Central memory CD8-positive, alpha-beta T cell (primary cell): ENCODE data around the gene SLC50A1.

Experiments
- ATAC-seq: fragments of 150-1000 bp; cut with Tn5 transposase; replicated peaks from 2 replicates; pipeline ENCODE4 v1.10.0; 2022; ENCODE audit warnings: mild to moderate bottlenecking, moderate FRiP score, moderate number of reproducible peaks; ENCODE audit not compliant: poor library complexity, severe bottlenecking; ENCODE audit errors: extremely low read depth
- DNase-seq, 2 donors: peaks; one replicate each; pipeline ENCODE4 v3.0.0; 2021; ENCODE audit warnings: low spot score in 2 of 2
- H3K27ac Mint-ChIP-seq: one replicate; pipeline ENCODE4 v1.8.0; 2022; ENCODE audit warnings: low read depth, mild to moderate bottlenecking, moderate library complexity, mixed read lengths
- H3K27me3 Mint-ChIP-seq: one replicate; pipeline ENCODE4 v1.8.0; 2022; ENCODE audit warnings: mixed read lengths
- H3K36me3 Mint-ChIP-seq: one replicate; pipeline ENCODE4 v1.8.0; 2022; ENCODE audit warnings: mild to moderate bottlenecking, moderate library complexity, mixed read lengths; ENCODE audit not compliant: insufficient read depth
- H3K4me1 Mint-ChIP-seq: one replicate; pipeline ENCODE4 v1.8.0; 2022; ENCODE audit warnings: mixed read lengths
- H3K4me3 Mint-ChIP-seq: one replicate; pipeline ENCODE4 v1.8.0; 2022; ENCODE audit warnings: mild to moderate bottlenecking, moderate library complexity, mixed read lengths
- H3K9me3 Mint-ChIP-seq: one replicate; pipeline ENCODE4 v1.8.0; 2022; ENCODE audit warnings: mixed read lengths

Gene SLC50A1

DNA sequence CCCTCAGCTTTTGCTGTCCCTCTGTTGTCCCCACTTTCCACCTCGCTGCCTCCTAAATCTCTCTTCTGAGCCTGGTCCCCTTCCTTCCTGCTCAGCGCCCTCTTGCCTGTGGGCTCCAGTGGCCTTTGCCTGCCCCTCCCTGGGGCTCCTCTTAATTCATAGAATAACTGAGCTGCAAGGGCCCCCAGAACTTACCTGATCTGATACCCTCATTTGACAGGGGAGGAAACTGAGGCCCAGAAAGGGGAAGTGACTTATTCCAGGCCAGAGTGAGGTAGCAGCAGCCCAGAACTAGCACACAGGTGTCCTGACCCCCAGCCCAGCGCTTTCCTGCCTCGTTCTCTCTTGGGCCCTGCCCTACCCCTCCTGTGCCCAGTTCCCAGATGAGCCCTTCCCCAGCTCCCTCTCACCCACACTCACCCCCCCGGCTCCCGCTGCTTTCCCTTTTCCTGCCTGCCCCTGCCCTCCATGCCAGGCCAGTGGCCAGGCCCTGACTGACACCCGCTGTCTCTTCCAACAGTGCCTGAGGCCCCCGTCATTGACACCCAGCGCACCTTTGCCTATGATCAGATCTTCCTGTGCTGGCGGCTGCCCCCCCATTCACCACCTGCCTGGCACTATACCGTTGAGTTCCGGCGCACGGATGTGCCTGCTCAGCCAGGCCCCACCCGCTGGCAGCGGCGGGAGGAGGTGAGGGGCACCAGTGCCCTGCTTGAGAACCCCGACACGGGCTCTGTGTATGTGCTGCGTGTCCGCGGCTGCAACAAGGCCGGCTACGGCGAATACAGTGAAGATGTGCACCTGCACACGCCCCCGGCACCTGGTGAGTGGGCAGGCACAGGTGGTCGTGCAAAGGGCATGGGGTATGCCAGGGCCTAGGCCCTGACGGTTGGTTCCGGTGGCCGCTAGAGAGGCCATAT lies 43.7 kb downstream of the SLC50A1 start:
- no peaks in the 10 kb centered on the region for H3K9me3 Mint-ChIP-seq
- no peak overlapping the region for H3K4me3 Mint-ChIP-seq
- ATAC-seq (no peak), DNase-seq (no peak)
- no peak overlapping the region for H3K27ac Mint-ChIP-seq
- peaks cover 17% of the 10 kb centered on the region for H3K36me3 Mint-ChIP-seq
- no peaks in the 10 kb centered on the region for H3K27me3 Mint-ChIP-seq
- H3K4me1 Mint-ChIP-seq: peaks cover 19% of the 10 kb centered on the region

- Mint-ChIP-seq H3K36me3 (peaks cover 16% of the 10 kb centered on the region), H3K4me3 (no peak overlapping the region), H3K27me3 (no peaks in the 10 kb centered on the region), H3K27ac (no peak overlapping the region), H3K9me3 (no peaks in the 10 kb centered on the region), H3K4me1 (peaks cover 12% of the 10 kb centered on the region)
- DNase-seq (no peak), ATAC-seq (no peak)
Observed at GRCh38 chr1:155181371-155182051, 45.9 kb downstream of the SLC50A1 start.

- Mint-ChIP-seq H3K4me3 (no peak overlapping the region), H3K27ac (no peak overlapping the region), H3K36me3 (peaks cover 15% of the 10 kb centered on the region), H3K27me3 (no peaks in the 10 kb centered on the region), H3K4me1 (peaks cover 6% of the 10 kb centered on the region), H3K9me3 (no peaks in the 10 kb centered on the region)
- ATAC-seq (no peak), DNase-seq (no peak)
Observed at GRCh38 chr1:155182052-155182550, 46.4 kb downstream of the SLC50A1 start.

DNA sequence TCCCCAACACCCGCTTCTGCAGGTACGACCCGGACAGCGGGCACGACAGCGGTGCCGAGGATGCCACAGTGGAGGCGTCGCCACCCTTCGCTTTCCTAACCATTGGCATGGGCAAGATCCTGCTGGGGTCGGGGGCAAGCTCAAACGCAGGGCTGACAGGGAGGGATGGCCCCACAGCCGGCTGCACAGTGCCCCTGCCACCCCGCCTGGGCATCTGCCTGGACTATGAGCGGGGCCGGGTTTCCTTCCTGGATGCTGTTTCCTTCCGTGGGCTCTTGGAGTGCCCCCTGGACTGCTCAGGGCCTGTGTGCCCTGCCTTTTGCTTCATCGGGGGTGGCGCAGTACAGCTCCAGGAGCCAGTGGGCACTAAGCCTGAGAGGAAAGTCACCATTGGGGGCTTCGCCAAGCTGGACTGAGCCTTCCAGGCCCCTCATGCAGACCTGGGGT lies 48.1 kb downstream of the SLC50A1 start:
- Mint-ChIP-seq H3K9me3 (no peaks in the 10 kb centered on the region), H3K4me3 (no peak overlapping the region), H3K27ac (no peak overlapping the region), H3K4me1 (peaks cover 12% of the 10 kb centered on the region), H3K36me3 (peaks cover 14% of the 10 kb centered on the region), H3K27me3 (no peaks in the 10 kb centered on the region)
- DNase-seq: no peak
- no peak for ATAC-seq

DNA sequence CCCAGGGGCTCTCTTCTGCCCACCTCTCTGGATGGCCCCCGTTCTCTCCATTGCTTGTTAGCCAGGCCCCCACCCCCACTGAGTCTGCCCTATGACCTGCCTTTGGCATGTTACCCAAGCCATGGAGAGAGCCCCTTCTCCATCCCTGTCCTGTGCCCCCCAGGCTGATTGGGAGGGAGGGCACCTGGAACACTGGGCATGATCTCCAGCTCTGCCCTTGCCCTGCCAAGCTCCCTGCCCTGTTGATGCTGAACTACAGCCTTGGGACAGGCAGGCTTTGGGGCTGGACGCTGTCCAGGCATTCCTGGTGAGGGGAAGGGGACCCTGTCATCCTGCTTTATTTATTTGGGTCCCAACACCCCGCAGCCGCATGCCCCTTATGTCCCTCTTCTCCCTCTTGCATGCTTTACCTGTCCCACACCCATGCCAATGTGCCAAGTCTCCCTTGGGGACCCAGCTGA lies 48.7 kb downstream of the SLC50A1 start:
- Mint-ChIP-seq H3K4me1 (peaks cover 12% of the 10 kb centered on the region), H3K4me3 (no peak overlapping the region), H3K36me3 (peaks cover 10% of the 10 kb centered on the region), H3K27ac (no peak overlapping the region), H3K9me3 (no peaks in the 10 kb centered on the region), H3K27me3 (no peaks in the 10 kb centered on the region)
- DNase-seq (no peak), ATAC-seq (no peak)

DNA sequence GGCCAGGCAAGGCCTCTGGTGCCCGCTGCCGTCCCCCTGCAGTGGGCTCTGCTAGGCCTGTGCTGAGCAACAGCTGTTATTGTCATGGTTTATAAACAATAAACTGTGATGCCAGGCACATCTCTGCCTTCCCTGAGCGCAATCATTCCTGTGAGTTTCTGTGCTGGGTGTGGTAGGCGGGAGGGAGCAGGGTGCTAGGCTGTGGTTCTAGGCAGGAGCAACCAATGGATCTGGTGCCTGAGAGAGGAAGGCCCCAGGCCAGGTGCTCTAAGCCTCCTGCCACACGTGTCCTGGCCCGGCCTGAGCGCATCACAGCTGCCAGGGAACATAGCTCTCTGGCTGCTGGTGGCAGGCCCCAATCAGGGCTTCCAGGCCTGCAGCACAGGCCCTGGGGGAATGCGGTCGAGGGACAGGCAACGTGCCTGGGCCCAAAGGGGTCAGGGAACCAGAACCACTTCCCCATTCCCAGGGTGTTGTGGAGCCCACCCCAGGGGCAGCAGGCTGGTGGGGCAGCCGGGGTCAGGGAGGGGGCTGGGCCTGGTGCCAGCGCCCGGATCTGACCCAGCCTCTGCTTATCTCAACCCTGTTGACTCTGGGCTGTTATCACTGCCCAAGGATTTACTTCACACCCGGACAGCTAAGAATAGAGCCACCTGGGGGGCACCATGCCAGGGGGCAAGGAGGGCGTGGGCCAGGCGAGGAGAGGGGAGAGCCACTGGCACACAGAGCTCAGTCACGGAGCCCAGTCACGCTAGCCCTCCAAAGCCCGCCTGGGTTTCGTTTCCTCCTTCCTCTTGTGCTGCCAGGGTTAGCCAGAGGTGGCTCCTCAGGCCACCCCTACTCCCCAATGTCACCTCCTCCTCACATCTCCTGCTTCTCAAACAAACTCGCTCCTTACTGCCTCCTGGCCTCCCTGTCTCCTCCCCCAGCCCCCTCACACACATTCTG lies 49.5 kb downstream of the SLC50A1 start:
- Mint-ChIP-seq H3K36me3 (peaks cover 7% of the 10 kb centered on the region), H3K4me1 (peaks cover 12% of the 10 kb centered on the region), H3K27ac (no peak overlapping the region), H3K27me3 (no peaks in the 10 kb centered on the region), H3K4me3 (no peak overlapping the region), H3K9me3 (no peaks in the 10 kb centered on the region)
- DNase-seq: no peak
- no peak for ATAC-seq

DNA sequence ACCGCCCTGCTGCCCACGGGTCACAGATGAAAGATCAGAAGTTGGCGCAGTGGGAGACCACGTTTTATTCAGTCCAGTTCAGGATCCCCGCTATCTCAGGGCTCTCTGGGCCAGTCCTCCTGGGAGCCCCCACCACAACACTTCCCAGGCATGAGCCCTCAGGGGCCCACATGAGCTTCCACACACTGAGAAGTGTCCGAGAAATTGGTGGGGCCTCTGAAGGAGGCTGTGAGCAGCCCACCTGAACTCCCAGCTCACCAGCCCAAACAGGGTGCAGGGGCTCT lies 50.1 kb downstream of the SLC50A1 start:
- peaks cover 12% of the 10 kb centered on the region for H3K4me1 Mint-ChIP-seq
- H3K27me3 Mint-ChIP-seq: no peaks in the 10 kb centered on the region
- no peak for DNase-seq
- peaks cover 7% of the 10 kb centered on the region for H3K36me3 Mint-ChIP-seq
- H3K27ac Mint-ChIP-seq: no peak overlapping the region
- no peak overlapping the region for H3K4me3 Mint-ChIP-seq
- no peaks in the 10 kb centered on the region for H3K9me3 Mint-ChIP-seq
- no peak for ATAC-seq

DNA sequence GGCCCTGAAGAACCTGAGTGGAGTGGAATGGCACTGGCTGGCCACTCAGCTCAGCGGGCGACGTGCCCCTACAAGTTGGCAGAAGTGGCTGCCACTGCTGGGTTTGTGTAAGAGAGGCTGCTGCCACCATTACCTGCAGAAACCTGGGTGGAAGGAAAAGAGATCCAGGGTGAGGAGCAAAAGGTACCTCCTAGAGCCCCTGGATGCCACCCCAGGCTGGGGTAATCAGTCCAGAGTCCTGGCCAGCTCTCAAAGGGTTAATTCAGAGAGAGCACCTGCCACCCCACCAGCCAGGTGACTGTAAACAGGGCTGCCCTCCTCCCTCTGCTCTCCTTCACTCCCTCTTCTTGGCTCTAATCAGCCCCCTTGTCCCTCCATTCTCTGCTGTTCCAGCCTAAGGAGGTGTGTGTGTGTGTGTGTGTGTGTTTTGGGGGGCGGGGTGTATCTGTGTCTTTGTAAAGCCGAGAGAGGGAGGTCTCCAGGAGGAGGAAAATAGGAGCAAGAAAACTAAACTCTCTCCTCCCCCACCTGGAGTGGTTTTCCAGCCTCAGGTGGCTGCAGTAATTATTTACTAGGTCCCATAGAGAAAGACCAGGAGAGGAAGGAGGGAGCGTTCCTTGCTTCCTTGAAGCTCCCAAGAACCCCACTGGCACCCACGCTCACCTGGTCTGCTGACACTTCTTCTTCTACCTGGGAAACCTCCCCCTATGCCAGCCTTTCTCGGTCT lies 50.6 kb downstream of the SLC50A1 start:
- Mint-ChIP-seq H3K36me3 (peaks cover 7% of the 10 kb centered on the region), H3K4me1 (peaks cover 12% of the 10 kb centered on the region), H3K27me3 (no peaks in the 10 kb centered on the region), H3K4me3 (no peak overlapping the region), H3K9me3 (no peaks in the 10 kb centered on the region), H3K27ac (no peak overlapping the region)
- DNase-seq (no peak), ATAC-seq (no peak)

DNA sequence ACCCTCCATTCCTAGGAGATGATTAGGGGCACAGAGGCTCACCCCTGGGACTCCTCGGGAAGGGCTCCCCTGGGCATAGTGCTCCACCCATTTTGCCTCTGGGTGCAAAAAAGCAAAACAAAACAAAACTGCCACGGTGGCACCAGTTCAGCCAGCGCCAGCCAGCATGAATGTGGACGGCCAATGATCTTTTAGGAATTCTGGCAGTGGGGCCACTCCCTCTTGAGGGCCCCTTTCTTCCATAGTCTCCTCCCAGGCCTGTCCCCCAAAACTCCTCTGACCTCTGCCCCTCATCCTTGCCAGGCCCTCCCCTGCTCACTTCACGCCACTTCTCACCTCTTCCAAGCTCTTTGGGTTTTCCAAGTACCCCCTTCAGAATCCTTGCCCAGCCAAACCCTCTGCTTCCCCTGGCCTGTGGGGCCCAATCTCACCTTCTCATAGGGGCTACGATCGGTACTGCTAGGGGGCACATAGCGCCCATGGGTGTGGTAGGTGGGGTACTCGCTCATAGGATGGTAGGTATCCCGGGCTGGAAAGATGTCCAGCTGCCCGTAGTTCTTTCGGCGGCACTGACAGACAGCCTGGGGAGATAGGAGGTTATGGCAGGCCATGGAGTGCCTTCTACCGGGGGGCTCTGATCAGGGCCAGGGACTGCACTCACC lies 51.3 kb downstream of the SLC50A1 start:
- peaks cover 14% of the 10 kb centered on the region for H3K4me1 Mint-ChIP-seq
- ATAC-seq (no peak), DNase-seq (no peak)
- H3K4me3 Mint-ChIP-seq: no peak overlapping the region
- H3K36me3 Mint-ChIP-seq: peaks cover 7% of the 10 kb centered on the region
- no peaks in the 10 kb centered on the region for H3K27me3 Mint-ChIP-seq
- H3K27ac Mint-ChIP-seq: no peak overlapping the region
- no peaks in the 10 kb centered on the region for H3K9me3 Mint-ChIP-seq

DNA sequence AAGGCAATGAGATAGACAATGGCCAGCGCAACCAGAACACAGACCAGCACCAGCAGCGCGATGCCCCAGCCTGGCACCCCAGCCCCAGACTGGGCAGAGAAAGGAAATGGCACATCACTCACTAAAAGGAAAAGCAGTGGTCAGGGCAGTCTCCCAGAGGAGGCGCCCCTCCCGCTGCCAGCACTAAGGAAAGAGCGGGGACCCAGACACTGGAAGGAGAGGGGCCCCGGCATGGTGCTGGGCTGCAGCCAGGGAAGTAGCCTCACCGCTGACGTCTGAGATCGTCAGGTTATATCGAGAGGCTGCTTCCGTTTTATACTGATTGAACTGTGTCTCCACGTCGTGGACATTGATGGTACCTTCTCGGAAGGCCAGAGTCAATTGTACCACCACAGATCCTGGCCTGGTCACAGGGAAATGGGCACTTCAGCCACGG lies 51.8 kb downstream of the SLC50A1 start:
- H3K4me3 Mint-ChIP-seq: no peak overlapping the region
- peaks cover 19% of the 10 kb centered on the region for H3K4me1 Mint-ChIP-seq
- no peak overlapping the region for H3K27ac Mint-ChIP-seq

DNA sequence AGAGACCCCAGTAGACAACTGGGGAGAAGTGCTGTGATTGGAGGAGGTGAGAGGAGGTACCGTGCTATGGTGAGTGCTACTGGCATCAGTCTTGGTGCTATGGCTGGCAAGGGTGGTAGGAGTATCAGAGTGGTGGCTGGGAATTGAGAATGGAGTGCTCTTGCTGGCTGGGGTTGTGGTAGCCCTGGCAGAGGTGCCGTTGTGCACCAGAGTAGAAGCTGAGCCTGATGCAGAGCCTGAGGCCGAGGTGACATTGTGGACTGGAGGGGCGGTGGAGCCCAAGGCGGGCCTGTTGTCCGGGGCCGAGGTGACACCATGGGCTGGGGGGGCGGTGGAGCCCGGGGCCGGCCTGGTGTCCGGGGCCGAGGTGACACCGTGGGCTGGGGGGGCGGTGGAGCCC lies 52.6 kb downstream of the SLC50A1 start:
- no peak for DNase-seq
- H3K4me3 Mint-ChIP-seq: peak overlapping the region; percentile 45

More for the DNA sequence above, 51.8 kb downstream of the SLC50A1 start:
- no peak for ATAC-seq
- Mint-ChIP-seq H3K9me3 (no peaks in the 10 kb centered on the region), H3K27me3 (no peaks in the 10 kb centered on the region), H3K36me3 (peaks cover 7% of the 10 kb centered on the region)
- no peak for DNase-seq

More for the DNA sequence above, 52.6 kb downstream of the SLC50A1 start:
- no peak for ATAC-seq
- H3K9me3 Mint-ChIP-seq: no peaks in the 10 kb centered on the region
- peaks cover 4% of the 10 kb centered on the region for H3K36me3 Mint-ChIP-seq
- H3K4me1 Mint-ChIP-seq: peaks cover 24% of the 10 kb centered on the region
- no peak overlapping the region for H3K27ac Mint-ChIP-seq
- H3K27me3 Mint-ChIP-seq: no peaks in the 10 kb centered on the region
